Stimulated activated CD4-positive, alpha-beta T cell treated with anti-CD3 and anti-CD28 coated beads, TNF-alpha, amount 100 ng/mL, for 1 hour (primary cell): ENCODE measurements around the gene FAM170B.

Source experiments
- DNase-seq, 3 donors: peaks; one replicate each; pipeline ENCODE4 v3.0.0-alpha.2; 2020; ENCODE audit warnings: low read depth in 3 of 3, low spot score in 1 of 3

Gene FAM170B

DNA sequence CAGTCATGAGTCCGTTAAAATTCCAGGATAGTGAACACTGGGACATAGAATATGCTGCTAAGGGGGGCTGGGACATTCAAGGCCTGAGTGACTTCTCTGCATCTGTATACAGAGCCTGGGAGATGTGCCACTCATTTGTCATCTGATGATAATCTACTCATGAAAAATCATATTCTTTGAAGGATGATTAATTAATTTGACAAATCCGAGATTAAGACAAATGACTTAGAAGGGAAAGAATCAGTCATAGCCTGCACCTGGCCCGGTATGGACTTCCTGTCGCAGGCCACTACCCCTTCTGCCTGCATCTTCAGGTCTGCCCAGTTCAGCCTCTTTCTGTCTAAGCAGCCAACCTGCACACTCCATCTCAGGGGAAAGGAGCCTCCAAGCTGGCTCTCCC lies 18.8 kb upstream of the FAM170B start:
- DNase-seq, result no peak

DNA sequence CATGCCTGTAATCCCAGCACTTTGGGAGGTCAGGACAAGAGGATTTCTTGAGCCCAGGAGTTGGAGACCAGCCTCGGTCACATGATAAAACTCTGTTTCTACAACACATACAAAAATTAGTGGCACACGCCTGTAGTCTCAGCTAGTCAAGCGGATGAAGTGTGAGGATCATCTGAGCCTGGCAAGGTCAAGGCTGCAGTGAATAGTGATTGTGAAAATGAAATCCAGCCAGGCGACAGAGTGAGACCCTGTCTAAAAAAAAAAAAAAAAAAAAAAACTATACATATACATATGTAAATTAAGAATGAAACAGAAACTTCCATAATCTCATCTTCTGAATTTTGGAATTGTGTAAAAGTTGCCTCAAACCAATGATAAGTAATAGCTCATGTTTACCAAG lies 18.2 kb upstream of the FAM170B start:
- DNase-seq, result no peak

GRCh38 chr10:49151481-49151880 lies 17.7 kb upstream of the FAM170B start:
- DNase-seq, result no peak

- DNase-seq, result no peak
Observed at GRCh38 chr10:49151025-49151445, 17.2 kb upstream of the FAM170B start.

DNA sequence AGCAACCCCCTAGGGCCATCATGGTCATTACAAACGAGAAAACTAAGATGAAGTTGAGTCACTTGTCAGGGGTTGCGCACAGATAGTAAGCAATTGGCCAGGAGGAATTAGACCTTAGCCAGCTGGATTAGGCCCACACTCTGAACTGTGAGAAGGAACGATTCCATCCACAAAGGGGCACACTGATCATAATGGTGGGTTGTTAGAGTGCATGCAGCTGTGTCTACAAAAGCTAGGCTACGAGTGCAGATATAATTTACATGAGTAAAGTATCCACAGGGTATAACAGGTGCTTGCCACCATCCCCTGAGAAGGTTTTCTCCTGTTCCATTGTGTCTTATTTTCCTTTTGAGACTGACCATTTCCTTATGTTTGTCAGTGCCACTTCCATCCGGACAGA lies 16.6 kb upstream of the FAM170B start:
- no peak for DNase-seq

DNA sequence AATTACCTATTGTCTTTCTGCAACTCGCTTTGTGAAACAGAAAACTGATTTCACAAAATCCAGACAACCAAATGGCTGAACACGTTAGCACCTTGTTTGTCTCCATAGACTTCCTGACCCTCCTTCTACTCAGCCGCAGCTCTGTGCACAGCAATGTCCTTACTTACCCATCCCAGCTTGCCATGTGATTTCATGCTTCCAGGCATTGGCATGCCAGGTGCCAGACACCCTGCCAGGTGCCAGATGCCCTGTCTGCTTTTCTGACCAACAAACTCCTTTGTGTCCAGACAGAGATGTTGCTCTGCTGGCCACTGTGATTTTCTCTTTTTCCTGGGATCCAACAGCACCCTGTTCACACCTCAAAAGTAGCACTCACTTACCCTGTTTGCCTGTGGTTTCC lies 16.1 kb upstream of the FAM170B start:
- no peak for DNase-seq

- no peak for DNase-seq
Observed at GRCh38 chr10:49144058-49144720, 10.4 kb upstream of the FAM170B start.

- no peak for DNase-seq
Observed at GRCh38 chr10:49143249-49143648, 9.4 kb upstream of the FAM170B start.

- DNase-seq, result no peak
Observed at GRCh38 chr10:49141541-49142332, 7.9 kb upstream of the FAM170B start.

DNA sequence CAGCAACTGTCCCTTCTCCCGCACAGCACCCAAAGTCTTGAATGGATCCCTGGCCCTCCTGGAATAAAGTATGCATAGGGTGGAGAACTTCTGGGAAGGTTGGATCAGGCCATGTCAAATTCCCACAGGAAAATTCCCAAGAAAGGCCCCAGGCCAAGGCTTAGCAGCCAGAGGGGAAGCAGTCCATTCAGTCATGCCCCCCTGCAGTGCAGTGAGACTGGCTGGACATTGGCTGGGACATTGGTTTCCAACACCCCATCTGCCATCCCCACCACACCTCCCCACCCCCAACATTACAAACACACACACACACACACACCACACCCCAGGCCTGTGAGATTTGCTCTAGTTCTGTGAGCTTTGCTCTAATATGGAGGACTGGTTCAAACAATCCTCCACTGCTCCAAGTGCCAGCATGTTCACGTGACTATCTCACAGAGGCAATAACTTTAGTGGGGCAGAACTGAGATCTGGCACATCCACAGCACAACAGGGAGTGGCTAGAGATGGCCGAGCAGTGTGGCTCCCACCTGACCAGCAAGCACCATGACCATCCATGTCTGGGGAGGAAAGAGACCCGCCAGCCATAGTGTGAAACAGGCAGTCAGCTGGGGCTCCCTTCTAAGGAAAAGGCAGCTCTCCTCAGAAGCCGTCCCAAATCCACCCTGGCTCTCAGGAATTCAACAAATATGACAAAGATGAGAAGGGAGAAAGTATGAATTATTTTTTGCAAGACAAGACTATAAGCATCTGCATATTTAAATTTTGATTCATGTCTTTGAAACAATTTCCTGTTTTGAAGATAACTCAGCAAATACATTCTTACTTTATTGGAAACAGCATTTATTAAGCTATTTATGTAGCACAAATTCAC lies 6.7 kb upstream of the FAM170B start:
- DNase-seq, result no peak

DNA sequence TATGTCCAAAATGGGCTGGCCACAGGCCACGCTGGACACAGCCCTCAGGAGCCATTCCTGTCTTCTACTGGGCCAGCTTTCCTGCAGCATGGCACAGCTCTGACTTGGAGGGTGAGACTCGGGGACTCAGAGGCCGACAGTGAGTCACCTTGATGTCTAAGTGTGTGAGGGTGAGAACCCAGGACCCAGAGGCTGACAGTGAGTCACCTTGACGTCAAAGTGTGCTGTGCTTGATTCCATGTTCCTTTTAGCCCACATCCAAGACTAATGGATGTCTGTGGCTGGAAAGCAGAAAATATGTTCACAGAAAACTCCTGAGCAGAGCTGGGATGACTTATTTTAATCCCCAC lies 6.0 kb upstream of the FAM170B start:
- DNase-seq, result no peak

GRCh38 chr10:49139028-49139845 lies 5.4 kb upstream of the FAM170B start:
- DNase-seq, result no peak

- no peak for DNase-seq
Observed at GRCh38 chr10:49138361-49138891, 4.6 kb upstream of the FAM170B start.

GRCh38 chr10:49136525-49136924 lies 2.7 kb upstream of the FAM170B start:
- no peak for DNase-seq

DNA sequence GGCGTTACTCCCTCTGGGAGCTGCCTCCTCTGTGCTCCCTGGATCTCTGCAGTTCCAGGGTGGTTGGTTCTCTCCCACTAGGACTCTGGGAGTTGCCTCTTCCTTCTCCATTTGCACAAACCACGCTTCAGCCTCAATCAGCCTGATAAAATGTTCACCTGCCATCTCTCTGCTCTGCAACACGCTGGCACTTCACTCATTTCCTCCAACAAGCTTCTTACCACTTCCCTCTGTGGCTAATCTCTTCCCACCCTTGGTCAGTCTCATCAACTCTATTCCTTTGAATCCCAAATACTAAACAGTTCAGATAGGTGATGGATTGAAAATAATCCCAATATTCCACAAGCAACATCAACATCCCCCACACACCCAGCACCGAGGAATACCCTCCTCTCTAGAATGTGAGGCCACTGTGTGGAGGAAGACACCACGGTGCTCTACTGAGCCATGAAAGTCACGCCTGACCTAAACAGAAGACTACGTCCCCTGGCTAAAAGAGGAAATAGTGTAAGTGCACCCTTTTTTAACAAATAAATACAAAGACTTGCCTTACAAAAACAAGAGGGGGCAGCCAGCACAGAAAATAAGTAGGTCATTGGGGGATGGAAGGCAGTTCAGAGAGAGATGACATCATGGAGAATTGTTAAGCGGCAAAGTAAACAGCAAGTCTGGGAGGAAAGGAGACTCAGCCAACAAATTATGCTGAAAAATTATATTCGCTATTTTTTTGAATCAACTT lies 1.9 kb upstream of the FAM170B start:
- no peak for DNase-seq

DNA sequence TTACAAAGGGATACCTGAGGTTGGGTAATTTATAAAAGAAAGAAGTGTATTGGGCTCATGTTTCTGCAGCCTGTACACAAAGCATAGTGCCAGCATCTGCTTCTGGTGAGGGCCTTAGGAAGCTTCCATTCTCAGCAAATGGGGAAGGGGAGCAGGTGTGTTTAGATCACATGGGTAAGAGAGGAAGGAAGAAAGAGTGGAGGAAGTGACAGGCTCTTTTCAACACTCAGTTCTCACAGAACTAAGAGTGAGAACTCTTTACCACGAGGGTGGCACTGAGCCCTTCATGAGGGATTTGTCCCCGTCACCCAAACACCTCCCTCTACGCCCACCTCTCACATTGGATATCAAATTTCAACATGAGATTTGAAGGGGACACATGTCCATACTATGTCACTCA lies 506 bp upstream of the FAM170B start:
- no peak for DNase-seq

GRCh38 chr10:49132362-49132737 lies 1.5 kb downstream of the FAM170B start:
- no peak for DNase-seq

GRCh38 chr10:49131507-49132361 lies 2.1 kb downstream of the FAM170B start:
- no peak for DNase-seq

- DNase-seq, result no peak
Observed at GRCh38 chr10:49129376-49129775, 4.4 kb downstream of the FAM170B start.
